GM12873 (cell line): ENCODE results near the gene SEC14L6.

Experiments used
- TF ChIP-seq, protein P1 (sequence below): IDR thresholded peaks from 2 replicates; pipeline ENCODE4 v1.5.1; 2012; ENCODE audit warnings: low read depth, mild to moderate bottlenecking, moderate library complexity, low read length, control low read depth; ENCODE audit not compliant: insufficient read depth; ENCODE audit errors: missing control alignments

Gene SEC14L6

DNA sequence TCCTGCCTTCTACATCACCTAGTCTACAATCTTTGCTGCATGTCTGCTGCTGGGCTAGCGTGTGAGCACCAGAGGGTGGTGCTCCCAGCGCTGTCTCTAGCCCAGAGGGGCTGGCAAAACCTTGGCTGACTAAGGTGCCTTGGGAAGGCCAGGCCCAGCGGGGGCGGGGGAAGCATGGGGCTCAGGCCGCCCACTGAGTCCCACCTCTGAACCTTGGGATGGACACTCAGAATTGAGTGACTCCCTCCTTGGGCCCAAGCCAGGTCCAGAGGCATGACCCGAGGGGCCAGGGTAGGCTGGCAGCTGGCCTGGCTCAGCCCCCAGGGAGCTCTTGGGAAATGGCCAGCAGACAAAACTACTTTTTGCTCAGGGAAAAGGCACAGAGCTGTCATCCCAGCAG lies 35.5 kb upstream of the SEC14L6 start:
- TF ChIP-seq, protein P1, sequence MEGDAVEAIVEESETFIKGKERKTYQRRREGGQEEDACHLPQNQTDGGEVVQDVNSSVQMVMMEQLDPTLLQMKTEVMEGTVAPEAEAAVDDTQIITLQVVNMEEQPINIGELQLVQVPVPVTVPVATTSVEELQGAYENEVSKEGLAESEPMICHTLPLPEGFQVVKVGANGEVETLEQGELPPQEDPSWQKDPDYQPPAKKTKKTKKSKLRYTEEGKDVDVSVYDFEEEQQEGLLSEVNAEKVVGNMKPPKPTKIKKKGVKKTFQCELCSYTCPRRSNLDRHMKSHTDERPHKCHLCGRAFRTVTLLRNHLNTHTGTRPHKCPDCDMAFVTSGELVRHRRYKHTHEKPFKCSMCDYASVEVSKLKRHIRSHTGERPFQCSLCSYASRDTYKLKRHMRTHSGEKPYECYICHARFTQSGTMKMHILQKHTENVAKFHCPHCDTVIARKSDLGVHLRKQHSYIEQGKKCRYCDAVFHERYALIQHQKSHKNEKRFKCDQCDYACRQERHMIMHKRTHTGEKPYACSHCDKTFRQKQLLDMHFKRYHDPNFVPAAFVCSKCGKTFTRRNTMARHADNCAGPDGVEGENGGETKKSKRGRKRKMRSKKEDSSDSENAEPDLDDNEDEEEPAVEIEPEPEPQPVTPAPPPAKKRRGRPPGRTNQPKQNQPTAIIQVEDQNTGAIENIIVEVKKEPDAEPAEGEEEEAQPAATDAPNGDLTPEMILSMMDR, result no peak

DNA sequence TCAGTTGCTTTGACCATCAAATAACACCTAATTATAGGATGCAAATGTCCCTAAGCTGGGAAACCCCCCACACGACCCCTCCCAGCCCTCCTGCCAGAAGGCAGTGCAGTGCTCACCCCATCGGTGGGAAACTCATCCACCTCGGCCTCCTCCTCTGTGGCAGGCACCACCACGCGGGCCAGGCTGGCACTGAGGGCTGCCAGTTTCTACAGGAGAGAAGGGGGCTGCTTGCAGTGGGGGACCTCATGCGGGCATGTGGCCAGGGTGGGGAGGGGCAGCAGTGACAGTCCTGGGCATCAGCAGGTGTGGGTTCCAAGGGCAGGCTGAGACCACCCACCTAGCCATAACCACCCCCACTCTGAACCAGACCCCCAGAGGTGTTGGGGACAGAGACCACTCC lies 34.4 kb upstream of the SEC14L6 start:
- TF ChIP-seq, protein P1, result no peak

DNA sequence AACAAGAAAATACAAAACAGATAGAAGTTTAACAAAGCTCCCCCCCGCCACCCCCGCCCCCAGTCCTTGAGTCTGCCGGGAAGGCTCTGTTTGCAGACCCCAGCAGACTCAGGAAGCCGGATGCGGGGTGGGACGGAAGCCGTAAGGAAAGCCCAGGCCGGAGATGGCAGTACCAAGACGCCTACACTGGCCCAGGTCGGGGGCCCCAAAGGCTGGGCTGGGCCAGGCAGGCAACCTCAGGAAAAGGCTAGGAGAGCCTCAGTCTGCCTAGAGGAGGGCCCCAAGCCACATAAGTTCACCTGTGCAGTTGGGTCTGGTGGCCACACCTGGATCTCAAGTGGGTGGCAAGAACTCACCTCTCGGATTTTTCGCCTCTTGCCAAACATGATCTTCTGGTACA lies 31.9 kb upstream of the SEC14L6 start:
- TF ChIP-seq, protein P1, result no peak

DNA sequence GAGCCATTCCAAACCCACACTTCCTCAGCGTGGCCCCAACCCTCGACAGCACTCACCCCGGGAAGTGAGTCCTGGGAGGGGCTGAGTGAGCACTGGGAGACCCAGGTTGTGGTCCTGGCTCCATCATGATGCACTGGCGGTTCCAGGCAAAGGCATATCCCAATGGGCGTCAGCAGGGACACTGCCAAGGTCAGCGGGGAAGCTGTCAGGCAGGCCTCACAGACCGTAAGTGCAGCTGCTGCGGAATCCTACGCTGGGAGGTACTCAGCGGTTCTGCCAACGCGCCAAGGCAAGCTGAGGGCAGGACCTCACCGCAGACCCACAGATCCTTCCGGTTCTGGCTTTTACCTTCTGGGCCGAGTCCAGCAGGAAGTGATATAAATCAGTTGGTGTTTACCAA lies 29.3 kb upstream of the SEC14L6 start:
- TF ChIP-seq, protein P1, result no peak

DNA sequence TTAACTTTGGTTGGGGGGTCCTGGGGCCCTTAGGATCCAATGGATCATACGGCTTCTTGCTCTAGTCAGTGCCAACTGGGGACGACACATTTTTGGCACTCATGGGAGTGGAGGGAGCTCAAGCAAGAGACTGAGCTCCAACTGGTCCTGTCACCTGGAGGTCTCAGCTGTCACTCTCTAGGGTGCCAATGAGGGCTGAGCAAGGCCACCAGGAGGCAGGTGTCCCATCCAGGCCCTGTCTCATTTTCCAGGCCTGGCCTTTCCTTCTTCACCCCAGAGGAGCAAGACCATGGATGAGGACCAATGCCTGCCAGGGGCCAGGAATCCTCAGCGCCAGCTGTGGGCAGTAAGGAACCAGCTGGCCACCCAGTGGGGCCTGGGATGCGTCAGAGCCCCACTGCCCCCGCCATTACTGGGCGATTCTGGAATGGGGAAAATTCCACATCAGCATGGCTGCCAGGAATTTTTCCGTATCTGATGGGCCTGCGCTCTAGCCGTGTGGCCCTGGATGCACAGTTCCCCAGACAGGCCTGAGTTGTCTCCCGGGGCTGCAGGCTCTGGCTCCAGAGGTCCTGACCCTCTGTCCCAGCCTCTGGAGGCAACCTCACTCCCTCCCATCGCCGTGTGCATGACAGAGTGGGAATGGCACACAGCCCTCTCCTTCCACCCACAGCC lies 28.6 kb upstream of the SEC14L6 start:
- TF ChIP-seq, protein P1, result peak; percentile 7

DNA sequence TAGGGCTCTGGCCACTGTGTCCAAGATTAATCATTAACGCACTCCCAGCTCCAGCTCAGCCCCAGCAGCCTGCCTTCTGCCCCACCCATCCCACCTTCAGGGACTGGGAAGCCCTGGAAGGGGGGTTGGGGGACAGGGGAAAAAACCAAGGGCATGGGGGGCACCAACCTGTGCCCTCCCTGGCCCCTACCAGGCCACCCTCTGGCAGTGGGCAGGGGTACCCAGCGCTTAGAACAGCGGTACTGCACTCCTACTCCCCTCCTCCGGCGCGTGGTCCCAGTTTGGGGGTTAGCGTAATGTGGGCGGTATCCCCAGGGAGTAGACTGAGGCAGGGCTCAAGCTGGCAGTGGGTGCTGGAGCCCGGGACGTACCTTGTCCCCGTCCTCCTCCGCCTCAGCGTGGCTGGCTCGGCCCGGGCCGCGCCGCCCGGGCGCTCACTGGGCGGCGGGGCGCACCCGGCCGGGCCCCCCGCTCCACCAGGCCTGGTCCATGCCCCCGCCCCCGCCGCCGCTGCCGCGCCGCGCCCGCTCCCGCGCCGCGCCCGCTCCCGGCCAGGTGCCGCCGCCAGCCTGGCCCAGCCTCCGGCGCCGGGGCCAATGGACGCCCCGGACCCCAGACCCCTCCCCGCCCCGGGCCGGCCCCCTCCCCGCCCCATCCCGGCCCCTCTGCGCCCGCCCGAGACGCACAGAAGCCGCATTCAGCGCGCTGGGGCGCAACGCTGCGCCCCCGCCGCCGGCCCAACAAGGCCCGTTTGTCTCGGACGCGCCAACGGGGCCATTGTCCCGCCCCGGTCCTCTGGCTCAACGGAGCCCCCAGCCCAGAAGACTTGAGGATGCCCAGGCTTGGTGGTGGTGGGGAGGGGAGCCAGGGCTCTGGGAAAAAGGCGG lies 27.8 kb upstream of the SEC14L6 start, which contains the start of gene GAL3ST1:
GAL3ST1 (minus strand) TSS at position 571 of the 887 bp plus-strand sequence. CDS start 17,273 bp downstream, outside the sequence.
- TF ChIP-seq, protein P1, result no peak

DNA sequence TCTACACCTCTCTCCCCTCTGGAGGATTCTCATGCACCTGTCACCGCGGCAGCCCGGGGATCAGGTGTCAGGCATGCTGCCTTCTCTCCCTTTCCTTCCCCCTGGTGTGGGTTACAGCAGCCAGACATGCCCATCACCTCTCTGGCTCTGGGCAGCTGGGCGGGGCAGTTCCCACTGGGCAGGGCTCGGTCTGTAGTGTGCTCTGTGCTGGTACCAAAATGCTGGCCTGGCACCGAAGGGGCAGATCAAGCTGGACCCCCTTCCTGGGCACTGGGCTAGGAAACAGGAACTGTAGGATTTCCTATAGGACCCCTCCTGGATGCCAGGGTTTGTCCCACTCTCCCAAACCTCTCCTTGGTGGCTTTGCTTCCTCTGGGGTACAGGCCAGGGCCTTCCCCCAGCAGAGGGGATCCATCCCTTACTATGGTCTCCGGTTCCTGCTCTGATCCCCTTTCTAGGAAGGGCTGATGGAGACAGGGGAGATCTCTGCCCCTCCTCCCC lies 27.1 kb upstream of the SEC14L6 start:
- TF ChIP-seq, protein P1, result no peak
